Liver (tissue), 9 donors: ENCODE data around the gene SLBP. TPM values are rescaled to one million over a fixed set of nuclear protein-coding genes. Genes with fewer than 3 reads are reported as not detected.

Experiments used
- DNase-seq: peaks from one replicate; pipeline ENCODE4 v3.0.0-alpha.2; 2017; ENCODE audit warnings: low spot score
- H3K27ac ChIP-seq, 2 donors: one replicate each; pipeline ENCODE4 v1.7.0; 2013; ENCODE audit warnings: inconsistent platforms in 2 of 2, low read length in 2 of 2, control low read depth in 1 of 2, low read depth in 1 of 2, mild to moderate bottlenecking in 1 of 2
- H3K27me3 ChIP-seq, 4 donors: one replicate each; pipeline versions ENCODE4 v1.6.1 to v1.7.0; 2013; ENCODE audit warnings: low read length in 3 of 4, inconsistent platforms in 1 of 4, mild to moderate bottlenecking in 1 of 4, moderate library complexity in 1 of 4; ENCODE audit not compliant: control insufficient read depth in 4 of 4, insufficient read depth in 4 of 4
- H3K36me3 ChIP-seq, 4 donors: one replicate each; pipeline versions ENCODE4 v1.6.1 to v1.7.0; 2013; ENCODE audit warnings: low read length in 3 of 4, mild to moderate bottlenecking in 3 of 4, low read depth in 1 of 4, moderate library complexity in 1 of 4; ENCODE audit not compliant: control insufficient read depth in 4 of 4, insufficient read depth in 3 of 4
- H3K4me1 ChIP-seq, 4 donors: one replicate each; pipeline versions ENCODE4 v1.6.1 to v1.7.0; 2013; ENCODE audit warnings: low read length in 3 of 4, mild to moderate bottlenecking in 3 of 4, moderate library complexity in 1 of 4; ENCODE audit not compliant: control insufficient read depth in 4 of 4, insufficient read depth in 4 of 4
- H3K4me3 ChIP-seq, 3 donors: one replicate each; pipeline versions ENCODE4 v1.6.1 to v1.7.0; 2013; ENCODE audit warnings: low read length in 3 of 3, control low read depth in 1 of 3, low read depth in 1 of 3, mild to moderate bottlenecking in 1 of 3
- H3K9ac ChIP-seq, 2 donors: one replicate each; pipeline ENCODE4 v1.7.0; 2013; ENCODE audit warnings: low read length in 2 of 2, mild to moderate bottlenecking in 2 of 2, moderate library complexity in 2 of 2, control low read depth in 1 of 2, low read depth in 1 of 2
- H3K9me3 ChIP-seq, 4 donors: one replicate each; pipeline versions ENCODE4 v1.6.1 to v1.7.0; 2013; ENCODE audit warnings: low read length in 3 of 4; ENCODE audit not compliant: control insufficient read depth in 4 of 4
- EGR1 ChIP-seq, 2 donors: IDR thresholded peaks; 2 replicates each; pipeline ENCODE4 v1.6.1; 2016 to 2018; ENCODE audit warnings: antibody characterized with exemption in 2 of 2, low read depth in 2 of 2
- FOXA1 ChIP-seq: IDR thresholded peaks from 2 replicates; pipeline ENCODE4 v1.6.1; 2016; ENCODE audit warnings: antibody characterized with exemption
- FOXA2 ChIP-seq: IDR thresholded peaks from 2 replicates; pipeline ENCODE4 v1.6.1; 2016; ENCODE audit warnings: antibody characterized with exemption
- GABPA ChIP-seq, 2 donors: IDR thresholded peaks in 1 of 2; conservative IDR thresholded peaks in 1 of 2; 2 replicates each; pipeline ENCODE4 v1.6.1; 2016; ENCODE audit warnings: antibody characterized with exemption in 2 of 2, mild to moderate bottlenecking in 1 of 2, moderate library complexity in 1 of 2
- HNF4A ChIP-seq, 2 donors: conservative IDR thresholded peaks; 2 replicates each; pipeline ENCODE4 v1.6.1; 2016; ENCODE audit warnings: antibody characterized with exemption in 2 of 2, mild to moderate bottlenecking in 2 of 2
- HNF4G ChIP-seq: IDR thresholded peaks from 2 replicates; pipeline ENCODE4 v1.6.1; 2016; ENCODE audit warnings: antibody characterized with exemption
- JUND ChIP-seq, 2 donors: IDR thresholded peaks; 2 replicates each; pipeline ENCODE4 v1.6.1; 2016; ENCODE audit warnings: antibody characterized with exemption in 2 of 2
- NR2F2 ChIP-seq: IDR thresholded peaks from 2 replicates; pipeline ENCODE4 v1.6.1; 2016; ENCODE audit warnings: antibody characterized with exemption
- RAD21 ChIP-seq, 2 donors: IDR thresholded peaks; 2 replicates each; pipeline ENCODE4 v1.6.1; 2016; ENCODE audit warnings: antibody characterized with exemption in 2 of 2, mild to moderate bottlenecking in 2 of 2
- RXRA ChIP-seq, 2 donors: IDR thresholded peaks; 2 replicates each; pipeline ENCODE4 v1.6.1; 2017 to 2018; ENCODE audit warnings: antibody characterized with exemption in 2 of 2, mild to moderate bottlenecking in 1 of 2
- SP1 ChIP-seq: IDR thresholded peaks from 2 replicates; pipeline ENCODE4 v1.6.1; 2018; ENCODE audit warnings: antibody characterized with exemption, mild to moderate bottlenecking
- TAF1 ChIP-seq: conservative IDR thresholded peaks from 2 replicates; pipeline ENCODE4 v1.6.1; 2016; ENCODE audit warnings: antibody characterized with exemption, mild to moderate bottlenecking
- YY1 ChIP-seq: IDR thresholded peaks from 2 replicates; pipeline ENCODE4 v1.6.1; 2016; ENCODE audit warnings: antibody characterized with exemption, mild to moderate bottlenecking
- WGBS: extraction: QIAGEN DNeasy Blood & Tissue Kit; methylation state at CpG from one replicate; pipeline ENCODE4 v1.1.7; 2013; 5-methylcytosine and 5-hydroxymethylcytosine counted together
- polyA plus RNA-seq, 2 donors: library from polyadenylated mRNA; stranded (reverse) in 1 of 2; unstranded in 1 of 2; fragments of 200-250 nt in 1 of 2; fragments of >200 nt in 1 of 2; fragmentation: Nextera tagmentation in 1 of 2; extraction: Ambion mirVana in 1 of 2; gene quantifications; one replicate each; pipeline versions ENCODE4 v1.2.1 to v1.2.3, GENCODE V29; 2013 to 2015
- total RNA-seq, 2 donors: library from RNA; depleted of rRNA; stranded (reverse); fragments of >200 nt; gene quantifications; one replicate each; pipeline ENCODE4 v1.2.3, GENCODE V29; 2014
- TF ChIP-seq, protein P1 (sequence below): IDR thresholded peaks from 2 replicates; pipeline ENCODE4 v1.6.1; 2016; ENCODE audit warnings: antibody characterized with exemption, mild to moderate bottlenecking
- TF ChIP-seq, protein P2 (sequence below): IDR thresholded peaks from 2 replicates; pipeline ENCODE4 v1.6.1; 2016; ENCODE audit warnings: antibody characterized with exemption
- TF ChIP-seq, protein P3 (sequence below): IDR thresholded peaks from 2 replicates; pipeline ENCODE4 v1.6.1; 2016; ENCODE audit warnings: antibody characterized with exemption
- TF ChIP-seq, protein P4 (sequence below): IDR thresholded peaks from 2 replicates; pipeline ENCODE4 v1.6.1; 2016; ENCODE audit warnings: antibody characterized with exemption
- TF ChIP-seq, protein P5 (sequence below): fragments of 150-350 bp; IDR thresholded peaks from 2 replicates; pipeline ENCODE4 v1.5.1; 2017; ENCODE audit warnings: improper control_type of control experiment, low read depth, low read length; ENCODE audit not compliant: missing input control
- donor health status: healthy.
- donor health status: healthy.
- donor health status: healthy.
- donor health status: healthy.
- donor health status: healthy.

SLBP gene
- total and polyA plus RNA-seq, 4 donors, result 14.7 to 64.4 (median 17.4) TPM

DNA sequence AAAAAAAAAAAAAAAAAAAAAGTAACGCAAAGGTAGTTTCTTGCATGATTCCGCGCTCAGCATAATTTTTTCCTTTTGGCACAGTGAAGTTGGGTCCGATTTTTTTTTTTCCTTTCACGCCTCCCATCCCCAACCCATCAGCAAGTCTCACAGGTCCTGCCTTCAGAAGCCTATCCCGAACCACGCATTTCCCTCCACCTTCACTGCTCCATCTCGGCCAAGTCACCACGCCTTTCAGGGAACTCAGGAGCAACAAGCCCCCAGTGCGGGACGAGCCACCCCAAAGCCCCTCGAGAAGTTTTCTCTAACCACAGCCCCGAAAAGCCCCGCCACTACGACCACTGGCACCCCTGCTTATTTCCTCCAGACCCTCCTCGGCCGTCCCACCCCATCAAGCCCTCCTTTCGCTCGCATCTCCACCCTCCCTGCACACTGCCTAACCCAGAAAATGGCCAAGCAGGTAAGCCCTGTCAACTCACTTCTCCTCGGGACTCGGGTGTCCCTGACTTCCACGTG lies 1.0 kb downstream of the SLBP start:
- Histone ChIP-seq H3K27me3 (no peaks in the 10 kb centered on the region), H3K36me3 (peaks cover 0 to 4% (median 2%) of the 10 kb centered on the region in 4 donors), H3K4me3 (peak overlapping the region; percentile 81 to 94 (median 81)), H3K9me3 (no peaks in the 10 kb centered on the region), H3K4me1 (peaks cover 6 to 25% (median 17%) of the 10 kb centered on the region in 4 donors), H3K9ac (peak overlapping the region; percentile 87 to 90), H3K27ac (peak overlapping the region; percentile 96 to 100)
- no peak for DNase-seq
- TF ChIP-seq RXRA (IDR thresholded peaks at IDR 0.05), result no peak
- no peak for TF ChIP-seq RAD21 (IDR thresholded peaks at IDR 0.05)
- WGBS, result 20% methylated on average over 22 of the region's 22 CpGs

DNA sequence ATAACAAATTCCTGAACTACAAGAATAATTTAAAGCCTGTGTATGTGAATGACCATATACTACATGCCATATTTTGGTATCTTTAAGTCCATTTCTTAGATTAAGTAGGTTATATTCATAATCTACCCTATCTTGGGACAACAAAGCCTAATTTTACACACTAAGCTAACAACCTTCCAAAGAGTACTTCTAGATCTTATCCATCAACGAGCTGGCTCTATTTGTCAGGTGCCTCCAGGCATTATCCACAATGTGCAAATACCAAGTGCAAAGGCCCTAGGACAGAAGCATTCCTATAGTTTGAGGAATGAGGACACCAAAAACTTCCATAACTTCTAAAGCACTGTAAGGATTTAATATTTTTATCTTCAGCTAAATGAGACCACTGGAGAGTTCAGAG lies 3.5 kb downstream of the SLBP start:
- WGBS, result 51% methylated on average over 1 of the region's 1 CpG
- no peak overlapping the region for H3K9ac ChIP-seq
- H3K4me1 ChIP-seq, result peaks cover 6 to 17% (median 12%) of the 10 kb centered on the region in 4 donors
- H3K27me3 ChIP-seq, result no peaks in the 10 kb centered on the region
- H3K9me3 ChIP-seq, result no peaks in the 10 kb centered on the region
- TF ChIP-seq RAD21 (IDR thresholded peaks at IDR 0.05) (no peak), HNF4G (no peak), TAF1 (no peak), GABPA (IDR thresholded peaks at IDR 0.05 in 1 of 2, conservative IDR thresholded peaks at IDR 0.05 in 1 of 2) (no peak), YY1 (no peak), EGR1 (IDR thresholded peaks at IDR 0.05; ENCODE audit: low read depth in 2 of 2) (no peak), FOXA1 (no peak), SP1 (no peak), JUND (IDR thresholded peaks at IDR 0.05) (no peak), NR2F2 (no peak), FOXA2 (no peak), RXRA (IDR thresholded peaks at IDR 0.05) (no peak), HNF4A (conservative IDR thresholded peaks at IDR 0.05) (no peak)
- TF ChIP-seq, protein P1, sequence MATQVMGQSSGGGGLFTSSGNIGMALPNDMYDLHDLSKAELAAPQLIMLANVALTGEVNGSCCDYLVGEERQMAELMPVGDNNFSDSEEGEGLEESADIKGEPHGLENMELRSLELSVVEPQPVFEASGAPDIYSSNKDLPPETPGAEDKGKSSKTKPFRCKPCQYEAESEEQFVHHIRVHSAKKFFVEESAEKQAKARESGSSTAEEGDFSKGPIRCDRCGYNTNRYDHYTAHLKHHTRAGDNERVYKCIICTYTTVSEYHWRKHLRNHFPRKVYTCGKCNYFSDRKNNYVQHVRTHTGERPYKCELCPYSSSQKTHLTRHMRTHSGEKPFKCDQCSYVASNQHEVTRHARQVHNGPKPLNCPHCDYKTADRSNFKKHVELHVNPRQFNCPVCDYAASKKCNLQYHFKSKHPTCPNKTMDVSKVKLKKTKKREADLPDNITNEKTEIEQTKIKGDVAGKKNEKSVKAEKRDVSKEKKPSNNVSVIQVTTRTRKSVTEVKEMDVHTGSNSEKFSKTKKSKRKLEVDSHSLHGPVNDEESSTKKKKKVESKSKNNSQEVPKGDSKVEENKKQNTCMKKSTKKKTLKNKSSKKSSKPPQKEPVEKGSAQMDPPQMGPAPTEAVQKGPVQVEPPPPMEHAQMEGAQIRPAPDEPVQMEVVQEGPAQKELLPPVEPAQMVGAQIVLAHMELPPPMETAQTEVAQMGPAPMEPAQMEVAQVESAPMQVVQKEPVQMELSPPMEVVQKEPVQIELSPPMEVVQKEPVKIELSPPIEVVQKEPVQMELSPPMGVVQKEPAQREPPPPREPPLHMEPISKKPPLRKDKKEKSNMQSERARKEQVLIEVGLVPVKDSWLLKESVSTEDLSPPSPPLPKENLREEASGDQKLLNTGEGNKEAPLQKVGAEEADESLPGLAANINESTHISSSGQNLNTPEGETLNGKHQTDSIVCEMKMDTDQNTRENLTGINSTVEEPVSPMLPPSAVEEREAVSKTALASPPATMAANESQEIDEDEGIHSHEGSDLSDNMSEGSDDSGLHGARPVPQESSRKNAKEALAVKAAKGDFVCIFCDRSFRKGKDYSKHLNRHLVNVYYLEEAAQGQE, result no peak
- TF ChIP-seq, protein P2, sequence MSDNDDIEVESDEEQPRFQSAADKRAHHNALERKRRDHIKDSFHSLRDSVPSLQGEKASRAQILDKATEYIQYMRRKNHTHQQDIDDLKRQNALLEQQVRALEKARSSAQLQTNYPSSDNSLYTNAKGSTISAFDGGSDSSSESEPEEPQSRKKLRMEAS, result no peak
- TF ChIP-seq, protein P3, sequence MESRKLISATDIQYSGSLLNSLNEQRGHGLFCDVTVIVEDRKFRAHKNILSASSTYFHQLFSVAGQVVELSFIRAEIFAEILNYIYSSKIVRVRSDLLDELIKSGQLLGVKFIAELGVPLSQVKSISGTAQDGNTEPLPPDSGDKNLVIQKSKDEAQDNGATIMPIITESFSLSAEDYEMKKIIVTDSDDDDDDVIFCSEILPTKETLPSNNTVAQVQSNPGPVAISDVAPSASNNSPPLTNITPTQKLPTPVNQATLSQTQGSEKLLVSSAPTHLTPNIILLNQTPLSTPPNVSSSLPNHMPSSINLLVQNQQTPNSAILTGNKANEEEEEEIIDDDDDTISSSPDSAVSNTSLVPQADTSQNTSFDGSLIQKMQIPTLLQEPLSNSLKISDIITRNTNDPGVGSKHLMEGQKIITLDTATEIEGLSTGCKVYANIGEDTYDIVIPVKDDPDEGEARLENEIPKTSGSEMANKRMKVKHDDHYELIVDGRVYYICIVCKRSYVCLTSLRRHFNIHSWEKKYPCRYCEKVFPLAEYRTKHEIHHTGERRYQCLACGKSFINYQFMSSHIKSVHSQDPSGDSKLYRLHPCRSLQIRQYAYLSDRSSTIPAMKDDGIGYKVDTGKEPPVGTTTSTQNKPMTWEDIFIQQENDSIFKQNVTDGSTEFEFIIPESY, result no peak
- TF ChIP-seq, protein P4, sequence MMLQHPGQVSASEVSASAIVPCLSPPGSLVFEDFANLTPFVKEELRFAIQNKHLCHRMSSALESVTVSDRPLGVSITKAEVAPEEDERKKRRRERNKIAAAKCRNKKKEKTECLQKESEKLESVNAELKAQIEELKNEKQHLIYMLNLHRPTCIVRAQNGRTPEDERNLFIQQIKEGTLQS, result no peak
- TF ChIP-seq, protein P5, sequence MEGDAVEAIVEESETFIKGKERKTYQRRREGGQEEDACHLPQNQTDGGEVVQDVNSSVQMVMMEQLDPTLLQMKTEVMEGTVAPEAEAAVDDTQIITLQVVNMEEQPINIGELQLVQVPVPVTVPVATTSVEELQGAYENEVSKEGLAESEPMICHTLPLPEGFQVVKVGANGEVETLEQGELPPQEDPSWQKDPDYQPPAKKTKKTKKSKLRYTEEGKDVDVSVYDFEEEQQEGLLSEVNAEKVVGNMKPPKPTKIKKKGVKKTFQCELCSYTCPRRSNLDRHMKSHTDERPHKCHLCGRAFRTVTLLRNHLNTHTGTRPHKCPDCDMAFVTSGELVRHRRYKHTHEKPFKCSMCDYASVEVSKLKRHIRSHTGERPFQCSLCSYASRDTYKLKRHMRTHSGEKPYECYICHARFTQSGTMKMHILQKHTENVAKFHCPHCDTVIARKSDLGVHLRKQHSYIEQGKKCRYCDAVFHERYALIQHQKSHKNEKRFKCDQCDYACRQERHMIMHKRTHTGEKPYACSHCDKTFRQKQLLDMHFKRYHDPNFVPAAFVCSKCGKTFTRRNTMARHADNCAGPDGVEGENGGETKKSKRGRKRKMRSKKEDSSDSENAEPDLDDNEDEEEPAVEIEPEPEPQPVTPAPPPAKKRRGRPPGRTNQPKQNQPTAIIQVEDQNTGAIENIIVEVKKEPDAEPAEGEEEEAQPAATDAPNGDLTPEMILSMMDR, result no peak
- H3K4me3 ChIP-seq, result no peak overlapping the region
- H3K36me3 ChIP-seq, result peaks cover 0 to 10% (median 5%) of the 10 kb centered on the region in 4 donors
- H3K27ac ChIP-seq, result no peak overlapping the region
- no peak for DNase-seq
